HG02870 (cell line): ENCODE data around the gene TBC1D22A.
"Not testable (repeated sequence)": the region's sequence is repeated elsewhere in the genome, so short reads cannot be mapped to it uniquely, and the experiment has no call there.

Experiments used
- ATAC-seq: cut with Tn5 transposase; IDR thresholded peaks from one replicate; pipeline ENCODE4 v1.9.1; 2021; ENCODE audit warnings: mild to moderate bottlenecking, moderate library complexity; ENCODE audit not compliant: unreplicated experiment

Gene TBC1D22A

GRCh38 chr22:46809153-46809885 is 46.9 kb downstream of the TBC1D22A start:
- ATAC-seq = no peak

GRCh38 chr22:46810856-46811786 is 48.7 kb downstream of the TBC1D22A start:
- no peak for ATAC-seq

GRCh38 chr22:46812034-46812605 is 49.7 kb downstream of the TBC1D22A start:
- no peak for ATAC-seq

- ATAC-seq = no peak
Measured at GRCh38 chr22:46812788-46813187, 50.3 kb downstream of the TBC1D22A start.

GRCh38 chr22:46813816-46814597 is 51.6 kb downstream of the TBC1D22A start:
- ATAC-seq = no peak

- ATAC-seq = no peak
Measured at GRCh38 chr22:46815132-46815531, 52.7 kb downstream of the TBC1D22A start.

GRCh38 chr22:46815559-46815895 is 53.1 kb downstream of the TBC1D22A start:
- no peak for ATAC-seq

GRCh38 chr22:46815896-46816731 is 53.7 kb downstream of the TBC1D22A start:
- no peak for ATAC-seq

GRCh38 chr22:46817390-46817789 is 54.9 kb downstream of the TBC1D22A start:
- ATAC-seq = not testable (repeated sequence)

- no peak for ATAC-seq
Measured at GRCh38 chr22:46823248-46823647, 60.8 kb downstream of the TBC1D22A start.

GRCh38 chr22:46823654-46824053 is 61.2 kb downstream of the TBC1D22A start:
- no peak for ATAC-seq

- ATAC-seq = no peak
Measured at GRCh38 chr22:46824344-46824909, 62.0 kb downstream of the TBC1D22A start.

GRCh38 chr22:46824980-46825544 is 62.6 kb downstream of the TBC1D22A start:
- ATAC-seq = no peak

GRCh38 chr22:46826438-46827135 is 64.1 kb downstream of the TBC1D22A start:
- ATAC-seq = no peak

- ATAC-seq = no peak
Measured at GRCh38 chr22:46827136-46827780, 64.8 kb downstream of the TBC1D22A start.

GRCh38 chr22:46827781-46828180 is 65.3 kb downstream of the TBC1D22A start:
- ATAC-seq = no peak

- no peak for ATAC-seq
Measured at GRCh38 chr22:46828323-46828900, 66.0 kb downstream of the TBC1D22A start.
